Measurements from ENCODE around the gene DUSP15.

GRCh38 chr20:31811198-31811597 is 59.1 kb downstream of the DUSP15 start:
- no peak for TF ChIP-seq EP300 (IDR thresholded peaks at IDR 0.05)
- TF ChIP-seq CTCF (IDR thresholded peaks at IDR 0.05) = no peak
- TF ChIP-seq ELK1 (IDR thresholded peaks at IDR 0.05; ENCODE audit: low read depth, low read length) = no peak
- no peak for TF ChIP-seq POLR2A (IDR thresholded peaks at IDR 0.05; ENCODE audit: low read length)
- no peak for TF ChIP-seq KDM1A (IDR thresholded peaks at IDR 0.05; ENCODE audit: low read depth)
- TF ChIP-seq CBX2 (IDR thresholded peaks at IDR 0.05; ENCODE audit: borderline replicate concordance, low read depth) = no peak
- TF ChIP-seq HDAC2 (IDR thresholded peaks at IDR 0.05) = no peak
- TF ChIP-seq MYC (IDR thresholded peaks at IDR 0.05; ENCODE audit: borderline replicate concordance, low read length) = no peak
- TF ChIP-seq RAD21 (conservative IDR thresholded peaks at IDR 0.05 in 1 of 2, IDR thresholded peaks at IDR 0.05 in 1 of 2) = no peak
